ENCODE results near the gene PCLO.

PCLO gene

GRCh38 chr7:82972135-82972534 is 190.5 kb downstream of the PCLO start:
- no peak for TF ChIP-seq GATA2 (IDR thresholded peaks at IDR 0.05; ENCODE audit: low read depth, low read length)
- no peak for TF ChIP-seq GATA3 (IDR thresholded peaks at IDR 0.05; ENCODE audit: low read depth, low read length)

- no peak for TF ChIP-seq GATA2 (IDR thresholded peaks at IDR 0.05; ENCODE audit: low read depth, low read length)
- TF ChIP-seq GATA3 (IDR thresholded peaks at IDR 0.05; ENCODE audit: low read depth, low read length) = no peak
Measured at GRCh38 chr7:82965088-82966036, 197.3 kb downstream of the PCLO start.

GRCh38 chr7:82964150-82964882 is 198.4 kb downstream of the PCLO start:
- TF ChIP-seq GATA3 (IDR thresholded peaks at IDR 0.05; ENCODE audit: low read depth, low read length) (no peak), GATA2 (IDR thresholded peaks at IDR 0.05; ENCODE audit: low read depth, low read length) (no peak)

- TF ChIP-seq GATA2 (IDR thresholded peaks at IDR 0.05; ENCODE audit: low read depth, low read length) = no peak
- TF ChIP-seq GATA3 (IDR thresholded peaks at IDR 0.05; ENCODE audit: low read depth, low read length) = no peak
Measured at GRCh38 chr7:82961240-82961639, 201.4 kb downstream of the PCLO start.

- no peak for TF ChIP-seq GATA3 (IDR thresholded peaks at IDR 0.05; ENCODE audit: low read depth, low read length)
- no peak for TF ChIP-seq GATA2 (IDR thresholded peaks at IDR 0.05; ENCODE audit: low read depth, low read length)
Measured at GRCh38 chr7:82959528-82959927, 203.2 kb downstream of the PCLO start.

GRCh38 chr7:82957521-82957920 is 205.2 kb downstream of the PCLO start:
- no peak for TF ChIP-seq GATA3 (IDR thresholded peaks at IDR 0.05; ENCODE audit: low read depth, low read length)

- TF ChIP-seq GATA2 (IDR thresholded peaks at IDR 0.05; ENCODE audit: low read depth, low read length) = no peak
- no peak for TF ChIP-seq GATA3 (IDR thresholded peaks at IDR 0.05; ENCODE audit: low read depth, low read length)
Measured at GRCh38 chr7:82953324-82954027, 209.2 kb downstream of the PCLO start.

GRCh38 chr7:82950436-82950835 is 212.2 kb downstream of the PCLO start:
- TF ChIP-seq GATA2 (IDR thresholded peaks at IDR 0.05; ENCODE audit: low read depth, low read length) (no peak), GATA3 (IDR thresholded peaks at IDR 0.05; ENCODE audit: low read depth, low read length) (no peak)

GRCh38 chr7:82945480-82945879 is 217.2 kb downstream of the PCLO start:
- TF ChIP-seq GATA3 (IDR thresholded peaks at IDR 0.05; ENCODE audit: low read depth, low read length) = no peak
- TF ChIP-seq GATA2 (IDR thresholded peaks at IDR 0.05; ENCODE audit: low read depth, low read length) = no peak

- no peak for TF ChIP-seq GATA3 (IDR thresholded peaks at IDR 0.05; ENCODE audit: low read depth, low read length)
Measured at GRCh38 chr7:82945056-82945455, 217.6 kb downstream of the PCLO start.

GRCh38 chr7:82932516-82932915 is 230.2 kb downstream of the PCLO start:
- TF ChIP-seq GATA3 (IDR thresholded peaks at IDR 0.05; ENCODE audit: low read depth, low read length) (no peak), GATA2 (IDR thresholded peaks at IDR 0.05; ENCODE audit: low read depth, low read length) (no peak)

GRCh38 chr7:82926477-82926876 is 236.2 kb downstream of the PCLO start:
- TF ChIP-seq GATA2 (IDR thresholded peaks at IDR 0.05; ENCODE audit: low read depth, low read length) (no peak), GATA3 (IDR thresholded peaks at IDR 0.05; ENCODE audit: low read depth, low read length) (no peak)

- no peak for TF ChIP-seq GATA3 (IDR thresholded peaks at IDR 0.05; ENCODE audit: low read depth, low read length)
- no peak for TF ChIP-seq GATA2 (IDR thresholded peaks at IDR 0.05; ENCODE audit: low read depth, low read length)
Measured at GRCh38 chr7:82925331-82925730, 237.4 kb downstream of the PCLO start.

- TF ChIP-seq GATA2 (IDR thresholded peaks at IDR 0.05; ENCODE audit: low read depth, low read length) (no peak), GATA3 (IDR thresholded peaks at IDR 0.05; ENCODE audit: low read depth, low read length) (no peak)
Measured at GRCh38 chr7:82906502-82906901, 256.2 kb downstream of the PCLO start.

Data from SH-SY5Y (cell line).